ENCODE measurements around the gene RNF5.

GRCh38 chr6:32196682-32197616 lies 18.7 kb downstream of the RNF5 start:
- TF ChIP-seq GTF2F1 (IDR thresholded peaks at IDR 0.05; ENCODE audit: low read depth, low read length) (no peak), CTCF (IDR thresholded peaks at IDR 0.05 in 2 of 3, conservative IDR thresholded peaks at IDR 0.05 in 1 of 3; ENCODE audit: insufficient read depth in 2 of 3, low read depth in 1 of 3, low read length in 3 of 3) (peak in 2 of 3 experiments; percentile 23 to 44; a peak in 3 of 6 replicates), ZNF3 (CRISPR knock-in tag; IDR thresholded peaks at IDR 0.05) (no peak), ZBTB33 (CRISPR knock-in tag; IDR thresholded peaks at IDR 0.05) (no peak), RBBP5 (IDR thresholded peaks at IDR 0.05; ENCODE audit: borderline replicate concordance, insufficient read depth, low read length, poor library complexity, severe bottlenecking) (no peak), CHD1 (IDR thresholded peaks at IDR 0.05; ENCODE audit: low read length) (no peak), SMC3 (conservative IDR thresholded peaks at IDR 0.05; ENCODE audit: insufficient read depth, low read depth, low read length) (no peak), TAF7 (tag; IDR thresholded peaks at IDR 0.05) (no peak), ZKSCAN1 (IDR thresholded peaks at IDR 0.05; ENCODE audit: low read depth, low read length) (no peak; the same call in 1 of the 2 replicates)

Data from K562 (cell line).